GM19463 (cell line): Measurements from ENCODE around the gene TANGO6.
A peak's percentile ranks its signal among the peaks of the same experiment; 100 is the strongest.
"Not testable (repeated sequence)": the region's sequence is repeated elsewhere in the genome, so short reads cannot be mapped to it uniquely, and the experiment has no call there.

Experiments used
- ATAC-seq: cut with Tn5 transposase; IDR thresholded peaks from one replicate; pipeline ENCODE4 v1.9.1; 2021; ENCODE audit warnings: mild to moderate bottlenecking, moderate library complexity; ENCODE audit not compliant: unreplicated experiment

TANGO6 gene

GRCh38 chr16:69049603-69050375 lies 206.5 kb downstream of the TANGO6 start:
- ATAC-seq: no peak

GRCh38 chr16:69051517-69051830 lies 208.1 kb downstream of the TANGO6 start:
- ATAC-seq: not testable (repeated sequence)

GRCh38 chr16:69055008-69055407 lies 211.7 kb downstream of the TANGO6 start:
- no peak for ATAC-seq

GRCh38 chr16:69055980-69056379 lies 212.6 kb downstream of the TANGO6 start:
- ATAC-seq: no peak

GRCh38 chr16:69056421-69056820 lies 213.1 kb downstream of the TANGO6 start:
- no peak for ATAC-seq

- peak; percentile 54 for ATAC-seq
These were observed 214.4 kb downstream of the TANGO6 start for GRCh38 chr16:69057400-69058378.

- not testable (repeated sequence) for ATAC-seq
These were observed 220.2 kb downstream of the TANGO6 start for GRCh38 chr16:69063491-69063890.

- ATAC-seq: no peak
These were observed 220.9 kb downstream of the TANGO6 start for GRCh38 chr16:69064124-69064763.

- no peak for ATAC-seq
These were observed 221.5 kb downstream of the TANGO6 start for GRCh38 chr16:69064764-69065313.

- ATAC-seq: no peak
These were observed 226.2 kb downstream of the TANGO6 start for GRCh38 chr16:69069504-69069903.

- ATAC-seq: no peak
These were observed 227.7 kb downstream of the TANGO6 start for GRCh38 chr16:69071036-69071435.

- no peak for ATAC-seq
These were observed 229.3 kb downstream of the TANGO6 start for GRCh38 chr16:69072640-69072974.

- no peak for ATAC-seq
These were observed 229.9 kb downstream of the TANGO6 start for GRCh38 chr16:69073181-69073702.

- ATAC-seq: no peak
These were observed 233.9 kb downstream of the TANGO6 start for GRCh38 chr16:69077251-69077650.

- no peak for ATAC-seq
These were observed 234.7 kb downstream of the TANGO6 start for GRCh38 chr16:69078073-69078472.

GRCh38 chr16:69079697-69080096 lies 236.4 kb downstream of the TANGO6 start:
- no peak for ATAC-seq

GRCh38 chr16:69083306-69083941 lies 240.1 kb downstream of the TANGO6 start:
- no peak for ATAC-seq

- no peak for ATAC-seq
These were observed 241.0 kb downstream of the TANGO6 start for GRCh38 chr16:69084289-69084688.

GRCh38 chr16:69085032-69085695 lies 241.8 kb downstream of the TANGO6 start:
- no peak for ATAC-seq

GRCh38 chr16:69087161-69087581 lies 243.8 kb downstream of the TANGO6 start:
- no peak for ATAC-seq
